GM12873 (cell line): ENCODE data around the gene IFIH1.

Experiments used
- TF ChIP-seq, protein P1 (sequence below): IDR thresholded peaks from 2 replicates; pipeline ENCODE4 v1.5.1; 2012; ENCODE audit warnings: low read depth, mild to moderate bottlenecking, moderate library complexity, low read length, control low read depth; ENCODE audit not compliant: insufficient read depth; ENCODE audit errors: missing control alignments

IFIH1 gene

DNA sequence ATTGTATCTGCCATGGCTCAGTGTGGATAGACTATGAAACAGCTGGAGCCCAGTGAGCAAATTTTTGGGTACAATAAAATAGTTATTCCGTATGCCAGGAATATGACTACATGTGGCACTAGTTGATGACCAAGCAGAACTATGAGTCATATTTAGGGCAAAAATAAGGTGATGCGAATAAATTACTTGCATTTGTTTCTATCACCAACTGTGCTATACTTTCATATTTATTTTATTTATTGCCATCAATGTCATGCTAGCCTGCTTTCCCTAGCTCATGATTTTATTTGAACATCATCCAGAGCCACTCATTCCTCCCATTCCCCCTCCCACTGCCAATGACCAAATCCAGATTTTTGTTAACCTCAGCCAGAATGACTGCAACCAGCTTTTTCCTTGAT is 61.9 kb downstream of the IFIH1 start:
- TF ChIP-seq, protein P1, sequence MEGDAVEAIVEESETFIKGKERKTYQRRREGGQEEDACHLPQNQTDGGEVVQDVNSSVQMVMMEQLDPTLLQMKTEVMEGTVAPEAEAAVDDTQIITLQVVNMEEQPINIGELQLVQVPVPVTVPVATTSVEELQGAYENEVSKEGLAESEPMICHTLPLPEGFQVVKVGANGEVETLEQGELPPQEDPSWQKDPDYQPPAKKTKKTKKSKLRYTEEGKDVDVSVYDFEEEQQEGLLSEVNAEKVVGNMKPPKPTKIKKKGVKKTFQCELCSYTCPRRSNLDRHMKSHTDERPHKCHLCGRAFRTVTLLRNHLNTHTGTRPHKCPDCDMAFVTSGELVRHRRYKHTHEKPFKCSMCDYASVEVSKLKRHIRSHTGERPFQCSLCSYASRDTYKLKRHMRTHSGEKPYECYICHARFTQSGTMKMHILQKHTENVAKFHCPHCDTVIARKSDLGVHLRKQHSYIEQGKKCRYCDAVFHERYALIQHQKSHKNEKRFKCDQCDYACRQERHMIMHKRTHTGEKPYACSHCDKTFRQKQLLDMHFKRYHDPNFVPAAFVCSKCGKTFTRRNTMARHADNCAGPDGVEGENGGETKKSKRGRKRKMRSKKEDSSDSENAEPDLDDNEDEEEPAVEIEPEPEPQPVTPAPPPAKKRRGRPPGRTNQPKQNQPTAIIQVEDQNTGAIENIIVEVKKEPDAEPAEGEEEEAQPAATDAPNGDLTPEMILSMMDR: no peak

GRCh38 chr2:162254236-162254871 is 64.1 kb downstream of the IFIH1 start:
- TF ChIP-seq, protein P1: no peak

GRCh38 chr2:162253435-162253834 is 65.0 kb downstream of the IFIH1 start:
- TF ChIP-seq, protein P1: no peak

DNA sequence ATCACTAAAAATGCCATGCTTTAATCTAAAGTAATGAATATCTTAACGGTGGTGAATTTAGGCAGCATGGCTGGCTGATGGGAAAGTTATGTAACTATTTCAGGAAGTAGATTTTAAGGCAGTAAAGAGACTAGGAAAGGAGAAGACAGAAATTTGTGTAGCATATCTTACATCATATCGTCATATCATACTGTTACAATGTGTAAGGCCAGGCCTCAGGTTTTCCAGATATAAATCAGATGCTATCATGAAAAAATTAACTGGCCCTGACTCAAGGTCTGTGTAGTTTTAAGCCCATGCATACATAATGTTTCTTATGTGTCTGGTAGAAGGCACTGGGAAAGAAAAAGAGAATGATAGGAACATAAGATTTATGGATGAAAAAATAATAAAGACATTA is 66.3 kb downstream of the IFIH1 start:
- TF ChIP-seq, protein P1: no peak

GRCh38 chr2:162245781-162246180 is 72.7 kb downstream of the IFIH1 start:
- TF ChIP-seq, protein P1: no peak

DNA sequence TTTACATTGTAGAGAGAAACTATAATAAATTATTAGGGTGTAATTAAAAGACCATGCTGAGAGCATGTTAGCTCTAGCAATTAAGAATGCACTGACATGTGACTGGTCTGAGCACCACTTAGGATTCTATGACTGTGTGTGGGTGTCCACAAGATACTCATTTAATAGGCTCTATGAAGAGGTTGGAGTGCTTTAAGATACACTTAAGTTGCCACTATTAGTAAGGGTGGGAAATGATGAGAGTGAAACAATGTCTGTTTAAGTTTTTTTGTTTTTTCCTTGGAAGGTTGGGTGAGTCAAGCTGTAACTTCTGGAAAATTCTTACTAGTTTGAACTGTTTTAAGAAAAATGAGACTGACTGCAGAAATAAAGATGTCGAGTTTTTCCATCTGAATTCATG is 73.4 kb downstream of the IFIH1 start:
- TF ChIP-seq, protein P1: no peak

GRCh38 chr2:162244541-162245031 is 73.9 kb downstream of the IFIH1 start:
- TF ChIP-seq, protein P1: no peak

DNA sequence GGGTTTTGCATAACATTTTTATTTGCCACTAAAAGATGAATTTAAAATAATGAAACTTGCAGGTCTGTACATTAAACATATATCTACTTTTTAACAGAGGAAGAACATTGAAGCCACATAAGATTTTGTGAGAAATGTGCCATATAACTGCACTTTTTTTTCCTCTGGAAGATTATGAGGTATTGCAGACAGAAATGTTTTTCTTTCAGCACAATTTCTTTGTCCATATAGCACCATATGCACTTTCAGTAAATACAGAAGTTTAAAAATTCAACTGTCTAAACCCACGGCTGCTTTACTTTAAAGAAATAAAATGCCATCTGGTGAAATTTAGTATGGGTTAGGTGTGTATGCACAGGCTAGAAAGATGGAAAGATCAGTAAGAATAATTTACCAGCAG is 74.8 kb downstream of the IFIH1 start:
- TF ChIP-seq, protein P1: no peak
